IPS DF 6.9 (cell line): Measurements from ENCODE around the gene ITPKB.
"Not testable (repeated sequence)": the region's sequence is repeated elsewhere in the genome, so short reads cannot be mapped to it uniquely, and the experiment has no call there.

Experiments used
- DNase-seq: peaks from one replicate; pipeline ENCODE4 v3.0.0-alpha.2; 2013; ENCODE audit warnings: low read depth, low spot score
- H3K27ac ChIP-seq: one replicate; pipeline ENCODE4 v1.5.1; 2013; ENCODE audit warnings: low read length, control low read depth
- H3K27me3 ChIP-seq: 2 replicates; pipeline ENCODE4 v1.6.1; 2013; ENCODE audit warnings: mild to moderate bottlenecking, low read length; ENCODE audit not compliant: control insufficient read depth, insufficient read depth
- H3K36me3 ChIP-seq: 2 replicates; pipeline ENCODE4 v1.6.1; 2013; ENCODE audit warnings: low read length; ENCODE audit not compliant: control insufficient read depth, insufficient read depth
- H3K4me1 ChIP-seq: 2 replicates; pipeline ENCODE4 v1.6.1; 2013; ENCODE audit warnings: low read length; ENCODE audit not compliant: control insufficient read depth, insufficient read depth
- H3K4me3 ChIP-seq: 2 replicates; pipeline ENCODE4 v1.5.1; 2013; ENCODE audit warnings: mild to moderate bottlenecking, low read length
- H3K9me3 ChIP-seq: 2 replicates; pipeline ENCODE4 v1.6.1; 2013; ENCODE audit warnings: low read length, inconsistent platforms; ENCODE audit not compliant: control insufficient read depth, insufficient read depth
- WGBS: extraction: QIAGEN DNeasy Blood & Tissue Kit; methylation state at CpG from one replicate; pipeline ENCODE4 v1.1.7; 2013; ENCODE audit warnings: mixed read lengths, missing lambda C conversion rate; ENCODE audit not compliant: insufficient read length, insufficient coverage; 5-methylcytosine and 5-hydroxymethylcytosine counted together

Gene ITPKB

DNA sequence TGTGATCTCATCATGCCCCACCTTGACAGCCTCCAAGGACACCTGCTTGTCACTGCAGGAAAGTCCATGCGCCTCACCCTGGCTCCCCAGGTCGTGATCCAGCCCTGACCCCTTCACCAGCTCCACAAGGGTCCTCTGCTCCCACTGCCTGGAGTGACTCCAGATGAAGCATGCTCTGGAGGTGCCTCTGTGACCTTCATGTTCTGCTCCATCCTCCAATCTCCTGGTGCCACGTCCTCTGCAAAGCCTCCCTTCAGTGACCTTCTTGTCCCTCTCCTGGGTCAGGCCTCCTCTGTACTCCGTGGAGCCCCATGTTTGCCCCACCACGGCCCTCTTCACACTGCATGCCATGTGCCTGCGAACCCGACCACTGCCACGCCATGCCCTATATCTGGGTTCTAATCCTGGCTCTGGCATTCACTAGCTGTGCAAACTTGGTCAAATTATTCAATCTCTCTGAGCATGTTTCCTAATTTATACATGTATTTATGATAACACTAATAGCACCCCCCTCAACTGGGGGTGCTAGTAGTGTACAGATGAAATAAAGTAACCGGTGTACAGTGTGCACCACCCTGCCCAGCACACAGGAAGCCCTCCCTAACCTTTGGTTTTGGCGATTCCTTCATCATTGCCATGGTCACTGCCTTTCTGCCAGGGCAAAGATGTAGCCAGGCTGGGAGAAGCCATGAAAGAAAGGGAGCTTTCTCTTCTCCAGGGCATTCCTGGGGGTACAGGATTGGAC lies 113.1 kb downstream of the ITPKB start:
- H3K4me1 ChIP-seq, result no peaks in the 10 kb centered on the region
- no peaks in the 10 kb centered on the region for H3K9me3 ChIP-seq
- H3K27ac ChIP-seq, result no peak overlapping the region
- no peak for DNase-seq
- peaks cover 3% of the 10 kb centered on the region; the same call in 1 of the 2 replicates for H3K27me3 ChIP-seq
- no peak overlapping the region for H3K4me3 ChIP-seq
- H3K36me3 ChIP-seq, result no peaks in the 10 kb centered on the region
- no CpG with 5 or more reads among the region's 10 CpGs for WGBS

DNA sequence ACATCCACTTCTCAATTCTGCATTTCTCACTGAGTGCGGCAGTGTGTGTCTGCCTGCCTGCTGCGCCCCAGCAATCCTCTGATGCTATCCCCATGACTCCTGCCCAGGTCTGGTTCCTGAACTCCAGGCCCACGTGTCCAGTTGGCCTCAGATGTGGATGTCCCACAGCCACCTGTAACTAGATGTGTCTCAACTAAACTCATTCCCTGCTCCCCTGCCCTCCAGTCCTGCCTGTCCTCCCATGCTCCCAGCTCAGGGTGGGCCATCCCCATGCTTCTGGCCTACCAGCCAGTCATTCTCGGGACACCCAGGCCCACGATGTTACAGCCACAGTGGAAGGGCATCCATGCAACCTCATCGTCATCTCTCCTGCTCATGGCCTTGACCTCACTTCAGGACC lies 113.8 kb downstream of the ITPKB start:
- DNase-seq, result no peak
- no CpG with 5 or more reads among the region's 6 CpGs for WGBS
- Histone ChIP-seq H3K4me1 (no peaks in the 10 kb centered on the region), H3K27ac (no peak overlapping the region), H3K36me3 (no peaks in the 10 kb centered on the region), H3K27me3 (peaks cover 3% of the 10 kb centered on the region; the same call in 1 of the 2 replicates), H3K4me3 (no peak overlapping the region), H3K9me3 (no peaks in the 10 kb centered on the region)

DNA sequence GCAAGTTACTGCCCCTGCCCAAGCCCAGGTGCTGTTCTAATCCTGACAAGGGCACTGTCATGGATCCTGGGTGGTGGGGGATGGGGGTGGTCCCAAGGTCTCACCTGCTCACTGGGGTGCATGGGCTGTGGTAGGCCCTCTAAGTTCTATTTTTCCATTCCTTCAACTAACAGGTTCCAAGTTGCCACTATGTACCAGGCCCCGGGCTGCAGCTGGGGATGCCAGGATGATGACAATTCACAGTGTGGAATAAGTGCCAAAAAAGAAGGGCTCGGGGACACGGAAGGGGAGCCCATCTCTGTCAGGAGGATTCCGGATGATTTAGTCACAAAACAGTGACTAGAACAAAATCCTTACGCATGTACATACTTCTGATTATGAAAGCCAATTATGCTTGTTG lies 114.6 kb downstream of the ITPKB start:
- Histone ChIP-seq H3K4me3 (no peak overlapping the region), H3K27ac (no peak overlapping the region), H3K9me3 (no peaks in the 10 kb centered on the region), H3K36me3 (no peaks in the 10 kb centered on the region), H3K4me1 (no peaks in the 10 kb centered on the region), H3K27me3 (peaks cover 3% of the 10 kb centered on the region; the same call in 1 of the 2 replicates)
- WGBS, result no CpG with 5 or more reads among the region's 5 CpGs
- no peak for DNase-seq

DNA sequence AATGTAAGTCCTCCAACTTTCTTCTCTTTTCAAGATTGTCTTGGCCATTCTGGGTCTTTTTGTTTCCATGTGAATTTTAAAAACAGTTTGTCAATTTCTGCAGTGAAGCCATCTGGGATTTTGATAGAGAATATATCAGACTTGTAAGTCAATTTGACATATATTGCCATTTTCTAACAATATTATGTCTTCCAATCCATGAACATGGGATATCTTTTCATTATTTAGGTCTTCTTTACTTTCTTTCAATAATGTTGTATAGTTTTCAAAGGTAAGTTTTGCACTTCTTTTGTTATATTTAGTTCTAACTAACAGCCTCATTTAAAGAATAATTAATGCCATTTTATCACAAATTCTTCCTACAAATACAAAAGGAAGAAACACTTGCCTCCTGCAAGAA lies 117.1 kb downstream of the ITPKB start:
- no peak for DNase-seq
- H3K4me1 ChIP-seq, result no peaks in the 10 kb centered on the region
- peaks cover 3% of the 10 kb centered on the region; the same call in 1 of the 2 replicates for H3K27me3 ChIP-seq
- H3K27ac ChIP-seq, result no peak overlapping the region
- H3K36me3 ChIP-seq, result no peaks in the 10 kb centered on the region
- H3K4me3 ChIP-seq, result no peak overlapping the region
- no peaks in the 10 kb centered on the region; the same call in 1 of the 2 replicates for H3K9me3 ChIP-seq

DNA sequence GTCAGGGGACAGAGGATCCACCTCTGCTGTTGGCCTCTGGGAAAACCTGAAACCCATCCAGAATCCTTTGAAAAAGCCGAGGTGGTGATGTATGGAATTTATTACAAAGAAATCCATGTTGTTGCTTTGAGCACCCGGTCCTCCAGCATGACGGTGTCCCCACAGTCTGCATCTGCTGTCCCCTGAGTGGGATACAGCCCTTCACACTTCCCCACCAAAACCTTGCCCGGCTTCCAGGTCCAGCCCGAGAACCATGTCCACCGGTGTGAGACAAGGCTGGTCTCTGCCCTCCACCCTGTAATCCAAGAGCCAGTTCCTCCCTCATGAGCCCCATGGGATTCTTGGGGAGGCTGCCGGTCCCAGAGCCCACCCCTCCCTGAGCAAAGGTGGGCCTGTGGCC lies 120.1 kb downstream of the ITPKB start:
- Histone ChIP-seq H3K4me3 (no peak overlapping the region), H3K36me3 (no peaks in the 10 kb centered on the region), H3K4me1 (no peaks in the 10 kb centered on the region), H3K9me3 (no peaks in the 10 kb centered on the region; the same call in 1 of the 2 replicates), H3K27me3 (no peaks in the 10 kb centered on the region), H3K27ac (no peak overlapping the region)
- no CpG with 5 or more reads among the region's 7 CpGs for WGBS
- DNase-seq, result no peak

DNA sequence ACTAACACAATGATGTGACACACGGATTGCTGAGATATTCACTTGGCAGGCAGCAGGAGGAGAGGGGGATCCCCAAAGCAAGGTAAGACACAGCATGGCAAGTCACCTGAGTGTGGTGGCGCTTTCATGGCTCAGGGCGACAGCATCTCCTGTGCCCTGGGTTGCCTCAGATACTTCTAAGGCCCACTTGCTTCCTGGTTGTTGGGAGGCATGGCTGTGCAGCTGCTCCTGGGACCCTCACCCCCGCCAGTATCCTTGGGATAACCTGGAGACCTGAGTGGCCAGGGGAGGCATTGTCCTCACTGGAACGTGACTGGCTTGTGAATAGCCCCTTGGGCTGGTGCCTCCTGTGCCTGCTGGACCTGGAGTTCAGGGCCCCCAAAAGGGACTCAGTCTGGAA lies 120.7 kb downstream of the ITPKB start:
- Histone ChIP-seq H3K36me3 (no peaks in the 10 kb centered on the region), H3K4me3 (no peak overlapping the region), H3K4me1 (no peaks in the 10 kb centered on the region), H3K27ac (no peak overlapping the region), H3K27me3 (no peaks in the 10 kb centered on the region), H3K9me3 (no peaks in the 10 kb centered on the region; the same call in 1 of the 2 replicates)
- no peak for DNase-seq
- WGBS, result no CpG with 5 or more reads among the region's 5 CpGs

DNA sequence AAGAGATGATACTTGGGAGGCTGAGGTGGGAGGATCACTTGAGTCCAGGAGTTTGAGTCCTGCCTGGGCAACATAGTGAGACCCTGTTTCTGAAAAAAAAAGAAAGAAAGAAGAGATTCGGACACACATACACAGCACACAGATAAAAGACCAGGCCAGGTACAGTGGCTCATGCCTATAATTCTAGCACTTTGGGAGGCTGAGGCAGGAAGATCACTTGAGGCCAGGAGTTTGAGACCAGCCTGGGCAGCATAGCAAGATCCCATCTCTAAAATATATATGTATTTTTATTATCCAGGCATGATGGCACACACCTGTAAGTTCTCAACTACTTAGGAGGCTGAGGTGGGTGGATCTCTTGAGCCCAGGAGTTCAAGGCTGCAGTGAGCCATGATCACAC lies 121.4 kb downstream of the ITPKB start:
- not testable (repeated sequence) for H3K27ac ChIP-seq, H3K4me1 ChIP-seq, DNase-seq, H3K27me3 ChIP-seq, H3K36me3 ChIP-seq, H3K9me3 ChIP-seq, H3K4me3 ChIP-seq
- WGBS, result no CpG with 5 or more reads among the region's 1 CpG

DNA sequence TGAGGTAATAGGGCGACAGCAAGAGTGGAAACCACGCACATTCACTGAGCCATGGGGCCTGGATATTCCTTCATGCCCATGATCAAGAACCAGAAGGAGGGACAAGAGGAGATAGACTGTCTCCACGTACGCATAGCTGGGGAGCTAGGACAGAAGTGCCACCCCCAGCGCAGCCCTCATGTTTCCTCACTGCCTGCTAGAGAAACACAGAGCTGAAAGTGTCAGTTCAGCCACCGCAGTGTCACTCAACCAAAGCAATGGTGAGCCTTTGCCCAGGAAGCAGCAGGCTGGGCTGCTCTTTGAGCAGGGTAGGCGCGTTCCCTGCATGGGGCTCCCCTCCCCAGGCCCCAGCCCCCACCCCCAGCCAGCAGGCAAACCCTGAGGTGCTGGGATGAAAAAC lies 122.0 kb downstream of the ITPKB start:
- Histone ChIP-seq H3K27me3 (no peaks in the 10 kb centered on the region), H3K4me3 (no peak overlapping the region), H3K27ac (no peak overlapping the region), H3K36me3 (no peaks in the 10 kb centered on the region), H3K9me3 (no peaks in the 10 kb centered on the region; the same call in 1 of the 2 replicates), H3K4me1 (no peaks in the 10 kb centered on the region)
- no CpG with 5 or more reads among the region's 8 CpGs for WGBS
- DNase-seq, result no peak

DNA sequence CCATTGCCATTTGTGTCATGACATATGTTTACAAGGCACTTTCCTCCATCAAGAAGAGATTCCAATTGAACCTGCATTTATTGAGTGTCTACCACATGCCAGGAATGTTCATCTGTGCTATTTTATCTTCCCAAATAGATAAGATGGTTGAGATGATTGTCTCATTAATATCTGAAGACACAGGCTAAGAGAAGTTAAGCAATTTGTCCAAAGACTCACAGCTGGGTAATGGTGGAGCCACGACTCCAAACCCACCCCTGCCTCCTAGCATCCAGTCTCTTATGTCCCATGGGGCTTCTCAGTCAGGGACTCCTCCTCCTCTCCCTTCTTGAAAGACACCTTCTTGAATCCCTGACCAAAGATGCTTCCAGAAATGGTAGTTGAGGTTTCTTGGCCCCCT lies 122.4 kb downstream of the ITPKB start:
- Histone ChIP-seq H3K9me3 (no peaks in the 10 kb centered on the region; the same call in 1 of the 2 replicates), H3K27me3 (no peaks in the 10 kb centered on the region), H3K36me3 (no peaks in the 10 kb centered on the region), H3K4me1 (no peaks in the 10 kb centered on the region), H3K27ac (no peak overlapping the region), H3K4me3 (no peak overlapping the region)
- no peak for DNase-seq
- no CpG with 5 or more reads among the region's 1 CpG for WGBS

DNA sequence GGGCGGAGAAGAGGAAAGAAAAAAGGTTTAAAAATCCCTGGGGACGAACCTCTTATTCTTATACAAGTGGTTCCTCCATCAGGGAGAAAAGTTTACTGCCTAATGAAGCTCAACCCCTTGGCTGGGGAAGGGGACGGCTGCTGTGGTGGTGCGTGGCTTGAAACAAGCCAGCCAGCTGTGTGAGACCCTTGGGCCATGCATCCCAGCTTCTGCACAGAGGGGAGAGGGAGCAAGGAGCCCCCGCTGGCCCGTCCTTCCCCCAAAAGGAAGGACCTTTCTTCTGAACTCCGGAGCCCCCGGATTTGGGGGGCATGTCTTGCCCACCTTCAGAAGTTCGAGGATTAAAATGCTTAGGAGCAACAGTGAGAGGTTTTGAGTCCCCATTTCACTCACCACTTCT lies 123.2 kb downstream of the ITPKB start:
- Histone ChIP-seq H3K27ac (no peak overlapping the region), H3K36me3 (no peaks in the 10 kb centered on the region), H3K4me3 (no peak overlapping the region), H3K4me1 (no peaks in the 10 kb centered on the region), H3K9me3 (no peaks in the 10 kb centered on the region; the same call in 1 of the 2 replicates), H3K27me3 (no peaks in the 10 kb centered on the region)
- DNase-seq, result no peak
- WGBS, result no CpG with 5 or more reads among the region's 9 CpGs

DNA sequence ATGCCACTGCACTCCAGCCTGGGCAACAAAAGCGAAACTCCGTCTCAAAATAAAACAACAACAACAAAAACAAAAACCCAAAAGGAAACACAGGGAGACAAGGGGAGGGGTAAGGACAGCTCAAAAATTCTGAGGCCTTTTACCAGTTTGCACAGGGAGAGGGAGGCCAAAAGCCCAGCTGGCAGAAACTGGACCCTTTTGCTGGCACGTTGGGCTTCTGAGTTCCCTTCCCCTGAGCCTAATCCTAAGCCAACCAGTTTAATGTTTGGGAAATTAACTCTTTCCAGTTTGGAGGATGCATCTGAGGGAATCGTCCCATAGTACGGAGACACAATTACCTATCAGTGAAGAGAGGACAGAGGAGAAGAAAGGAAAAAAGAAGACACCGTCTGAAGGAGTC lies 127.1 kb downstream of the ITPKB start:
- not testable (repeated sequence) for H3K27me3 ChIP-seq, DNase-seq
- WGBS, result no CpG with 5 or more reads among the region's 6 CpGs

More for the DNA sequence above, 127.1 kb downstream of the ITPKB start:
- H3K27ac ChIP-seq, H3K9me3 ChIP-seq, H3K4me3 ChIP-seq, H3K36me3 ChIP-seq, H3K4me1 ChIP-seq: not testable (repeated sequence)
